Large intestine (tissue), 3 donors: ENCODE results near the gene SCN11A. TPM values are rescaled to one million over a fixed set of nuclear protein-coding genes. Genes with fewer than 3 reads are reported as not detected.

Experiments used
- DNase-seq, 2 donors: peaks; one replicate each; pipeline versions ENCODE4 v3.0.0 to v3.0.0-alpha.2; 2013
- H3K27ac ChIP-seq: one replicate; pipeline ENCODE4 v1.5.1; 2013; ENCODE audit warnings: low read length
- H3K27me3 ChIP-seq: 2 replicates; pipeline ENCODE4 v1.6.1; 2013; ENCODE audit warnings: low read length; ENCODE audit not compliant: control insufficient read depth, insufficient read depth
- H3K36me3 ChIP-seq: 2 replicates; pipeline ENCODE4 v1.6.1; 2013; ENCODE audit warnings: low read length; ENCODE audit not compliant: control insufficient read depth, insufficient read depth
- H3K4me1 ChIP-seq: one replicate; pipeline ENCODE4 v1.6.1; 2013; ENCODE audit warnings: low read length; ENCODE audit not compliant: control insufficient read depth, insufficient read depth
- H3K4me3 ChIP-seq: one replicate; pipeline ENCODE4 v1.5.1; 2013; ENCODE audit warnings: low read length
- H3K9me3 ChIP-seq: one replicate; pipeline ENCODE4 v1.6.1; 2013; ENCODE audit warnings: mild to moderate bottlenecking, low read depth, low read length, moderate library complexity; ENCODE audit not compliant: control insufficient read depth
- WGBS: methylation state at CpG from one replicate; pipeline ENCODE4 v1.1.5; 2013; ENCODE audit warnings: low lambda C conversion rate; ENCODE audit not compliant: insufficient coverage; 5-methylcytosine and 5-hydroxymethylcytosine counted together
- polyA plus RNA-seq: library from polyadenylated mRNA; unstranded; fragments of 120-200 nt; gene quantifications from one replicate; pipeline ENCODE4 v1.2.1, GENCODE V29; 2013

SCN11A gene
- polyA plus RNA-seq, 1 donor, result 1.1 TPM

GRCh38 chr3:39094851-39095677 lies 43.3 kb upstream of the SCN11A start:
- H3K4me3 ChIP-seq, result no peak overlapping the region
- 75% methylated on average over 1 of the region's 7 CpGs for WGBS
- no peak overlapping the region for H3K27ac ChIP-seq
- no peaks in the 10 kb centered on the region for H3K27me3 ChIP-seq
- peaks cover 84% of the 10 kb centered on the region for H3K36me3 ChIP-seq
- H3K9me3 ChIP-seq, result no peaks in the 10 kb centered on the region
- DNase-seq, result no peak
- no peaks in the 10 kb centered on the region for H3K4me1 ChIP-seq

- no peaks in the 10 kb centered on the region for H3K4me1 ChIP-seq
- no peaks in the 10 kb centered on the region for H3K9me3 ChIP-seq
- DNase-seq, result no peak
- H3K27ac ChIP-seq, result no peak overlapping the region
- H3K27me3 ChIP-seq, result no peaks in the 10 kb centered on the region
- H3K4me3 ChIP-seq, result no peak overlapping the region
- H3K36me3 ChIP-seq, result peaks cover 80% of the 10 kb centered on the region
- WGBS, result no CpG with 5 or more reads among the region's 2 CpGs
Measured at GRCh38 chr3:39090922-39091321, 39.2 kb upstream of the SCN11A start.

- no CpG with 5 or more reads among the region's 3 CpGs for WGBS
- no peaks in the 10 kb centered on the region for H3K4me1 ChIP-seq
- H3K27ac ChIP-seq, result no peak overlapping the region
- H3K36me3 ChIP-seq, result peaks cover 68% of the 10 kb centered on the region
- H3K4me3 ChIP-seq, result no peak overlapping the region
- H3K9me3 ChIP-seq, result no peaks in the 10 kb centered on the region
- H3K27me3 ChIP-seq, result no peaks in the 10 kb centered on the region
- no peak for DNase-seq
Measured at GRCh38 chr3:39088889-39089288, 37.1 kb upstream of the SCN11A start.

- H3K36me3 ChIP-seq, result peaks cover 67% of the 10 kb centered on the region
- H3K27me3 ChIP-seq, result no peaks in the 10 kb centered on the region
- no peaks in the 10 kb centered on the region for H3K4me1 ChIP-seq
- H3K9me3 ChIP-seq, result no peaks in the 10 kb centered on the region
- H3K27ac ChIP-seq, result no peak overlapping the region
- H3K4me3 ChIP-seq, result no peak overlapping the region
- no CpG with 5 or more reads among the region's 3 CpGs for WGBS
- no peak for DNase-seq
Measured at GRCh38 chr3:39088456-39088855, 36.7 kb upstream of the SCN11A start.

GRCh38 chr3:39086144-39086543 lies 34.4 kb upstream of the SCN11A start:
- no peaks in the 10 kb centered on the region for H3K27me3 ChIP-seq
- peaks cover 55% of the 10 kb centered on the region for H3K36me3 ChIP-seq
- H3K4me1 ChIP-seq, result no peaks in the 10 kb centered on the region
- no peak overlapping the region for H3K27ac ChIP-seq
- no CpG with 5 or more reads among the region's 4 CpGs for WGBS
- H3K9me3 ChIP-seq, result no peaks in the 10 kb centered on the region
- peak in 1 of 2 donors; percentile 45 for DNase-seq
- no peak overlapping the region for H3K4me3 ChIP-seq

- no peak overlapping the region for H3K27ac ChIP-seq
- 100% methylated on average over 2 of the region's 4 CpGs for WGBS
- no peak overlapping the region for H3K4me3 ChIP-seq
- no peaks in the 10 kb centered on the region for H3K9me3 ChIP-seq
- no peaks in the 10 kb centered on the region for H3K27me3 ChIP-seq
- peaks cover 50% of the 10 kb centered on the region for H3K36me3 ChIP-seq
- no peaks in the 10 kb centered on the region for H3K4me1 ChIP-seq
- DNase-seq, result no peak
Measured at GRCh38 chr3:39082666-39083313, 31.0 kb upstream of the SCN11A start.

GRCh38 chr3:39080026-39080425 lies 28.3 kb upstream of the SCN11A start:
- Histone ChIP-seq H3K27me3 (no peaks in the 10 kb centered on the region), H3K4me1 (no peaks in the 10 kb centered on the region), H3K36me3 (peaks cover 47% of the 10 kb centered on the region), H3K27ac (no peak overlapping the region), H3K4me3 (no peak overlapping the region), H3K9me3 (no peaks in the 10 kb centered on the region)
- DNase-seq, result no peak

GRCh38 chr3:39079530-39079929 lies 27.8 kb upstream of the SCN11A start:
- Histone ChIP-seq H3K4me1 (no peaks in the 10 kb centered on the region), H3K36me3 (peaks cover 52% of the 10 kb centered on the region), H3K4me3 (no peak overlapping the region), H3K27ac (no peak overlapping the region), H3K9me3 (no peaks in the 10 kb centered on the region), H3K27me3 (no peaks in the 10 kb centered on the region)
- no peak for DNase-seq

GRCh38 chr3:39075910-39076309 lies 24.2 kb upstream of the SCN11A start:
- DNase-seq, result no peak
- no peaks in the 10 kb centered on the region for H3K4me1 ChIP-seq
- H3K9me3 ChIP-seq, result no peaks in the 10 kb centered on the region
- 100% methylated on average over 8 of the region's 10 CpGs for WGBS
- peaks cover 74% of the 10 kb centered on the region for H3K36me3 ChIP-seq
- H3K27ac ChIP-seq, result no peak overlapping the region
- no peaks in the 10 kb centered on the region for H3K27me3 ChIP-seq
- no peak overlapping the region for H3K4me3 ChIP-seq

- WGBS, result 90% methylated on average over 2 of the region's 3 CpGs
- no peak for DNase-seq
- H3K27ac ChIP-seq, result no peak overlapping the region
- no peak overlapping the region for H3K4me3 ChIP-seq
- no peaks in the 10 kb centered on the region for H3K4me1 ChIP-seq
- no peaks in the 10 kb centered on the region for H3K9me3 ChIP-seq
- H3K27me3 ChIP-seq, result no peaks in the 10 kb centered on the region
- peaks cover 45% of the 10 kb centered on the region for H3K36me3 ChIP-seq
Measured at GRCh38 chr3:39068556-39068955, 16.8 kb upstream of the SCN11A start.

- no CpG with 5 or more reads among the region's 1 CpG for WGBS
- H3K4me1 ChIP-seq, result no peaks in the 10 kb centered on the region
- no peaks in the 10 kb centered on the region for H3K9me3 ChIP-seq
- H3K27me3 ChIP-seq, result no peaks in the 10 kb centered on the region
- no peak for DNase-seq
- peaks cover 32% of the 10 kb centered on the region for H3K36me3 ChIP-seq
- no peak overlapping the region for H3K4me3 ChIP-seq
- H3K27ac ChIP-seq, result no peak overlapping the region
Measured at GRCh38 chr3:39067286-39067685, 15.5 kb upstream of the SCN11A start.
